C4-2B (cell line): ENCODE results near the gene XIRP2.

Source experiments
- H3K27ac ChIP-seq: fragments of 450-650 bp; 2 replicates; pipeline ENCODE4 v1.5.1; 2017
- ZFX ChIP-seq: fragments of 450-650 bp; IDR thresholded peaks from 2 replicates; pipeline ENCODE4 v1.6.1; 2017
- TF ChIP-seq, protein P1 (sequence below): fragments of 450-650 bp; conservative IDR thresholded peaks from 2 replicates; pipeline ENCODE4 v1.5.1; 2017; ENCODE audit warnings: mild to moderate bottlenecking

Gene XIRP2

DNA sequence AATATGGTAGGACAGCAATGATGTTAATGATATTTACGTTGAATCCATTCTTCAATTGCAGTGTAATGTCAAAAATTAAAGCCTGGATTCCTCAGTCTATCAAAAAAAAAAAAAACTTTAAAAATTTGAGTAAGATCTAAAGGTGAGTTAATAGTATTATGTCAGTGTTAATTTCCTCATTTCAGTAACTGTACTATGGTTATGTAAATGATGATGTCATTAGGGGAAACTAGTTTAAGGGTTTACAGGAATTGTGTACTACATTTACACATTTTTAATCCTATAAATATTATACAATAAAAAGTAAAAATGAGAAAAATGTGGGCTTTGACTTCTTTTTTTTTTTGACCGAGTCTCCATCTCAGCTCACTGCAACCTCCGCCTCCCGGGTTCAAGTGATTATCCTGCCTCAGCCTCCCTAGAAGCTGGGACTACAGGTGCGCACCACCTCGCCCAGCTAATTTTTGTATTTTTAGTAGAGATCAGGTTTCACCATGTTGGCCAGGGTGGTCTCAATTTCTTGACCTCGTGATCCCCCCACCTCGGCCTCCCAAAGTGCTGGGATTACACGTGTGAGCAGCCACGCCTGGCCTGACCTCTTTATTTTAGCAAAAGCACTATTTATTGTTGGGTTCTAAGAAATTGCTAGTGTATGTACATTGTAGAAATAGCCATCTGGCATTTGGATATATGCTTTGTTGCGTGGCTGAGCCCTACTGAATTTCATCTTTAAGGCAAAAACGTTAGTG, 106.5 kb downstream of the XIRP2 start:
- no peak overlapping the region for H3K27ac ChIP-seq
- no peak for TF ChIP-seq ZFX
- TF ChIP-seq, protein P1, sequence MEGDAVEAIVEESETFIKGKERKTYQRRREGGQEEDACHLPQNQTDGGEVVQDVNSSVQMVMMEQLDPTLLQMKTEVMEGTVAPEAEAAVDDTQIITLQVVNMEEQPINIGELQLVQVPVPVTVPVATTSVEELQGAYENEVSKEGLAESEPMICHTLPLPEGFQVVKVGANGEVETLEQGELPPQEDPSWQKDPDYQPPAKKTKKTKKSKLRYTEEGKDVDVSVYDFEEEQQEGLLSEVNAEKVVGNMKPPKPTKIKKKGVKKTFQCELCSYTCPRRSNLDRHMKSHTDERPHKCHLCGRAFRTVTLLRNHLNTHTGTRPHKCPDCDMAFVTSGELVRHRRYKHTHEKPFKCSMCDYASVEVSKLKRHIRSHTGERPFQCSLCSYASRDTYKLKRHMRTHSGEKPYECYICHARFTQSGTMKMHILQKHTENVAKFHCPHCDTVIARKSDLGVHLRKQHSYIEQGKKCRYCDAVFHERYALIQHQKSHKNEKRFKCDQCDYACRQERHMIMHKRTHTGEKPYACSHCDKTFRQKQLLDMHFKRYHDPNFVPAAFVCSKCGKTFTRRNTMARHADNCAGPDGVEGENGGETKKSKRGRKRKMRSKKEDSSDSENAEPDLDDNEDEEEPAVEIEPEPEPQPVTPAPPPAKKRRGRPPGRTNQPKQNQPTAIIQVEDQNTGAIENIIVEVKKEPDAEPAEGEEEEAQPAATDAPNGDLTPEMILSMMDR = no peak

DNA sequence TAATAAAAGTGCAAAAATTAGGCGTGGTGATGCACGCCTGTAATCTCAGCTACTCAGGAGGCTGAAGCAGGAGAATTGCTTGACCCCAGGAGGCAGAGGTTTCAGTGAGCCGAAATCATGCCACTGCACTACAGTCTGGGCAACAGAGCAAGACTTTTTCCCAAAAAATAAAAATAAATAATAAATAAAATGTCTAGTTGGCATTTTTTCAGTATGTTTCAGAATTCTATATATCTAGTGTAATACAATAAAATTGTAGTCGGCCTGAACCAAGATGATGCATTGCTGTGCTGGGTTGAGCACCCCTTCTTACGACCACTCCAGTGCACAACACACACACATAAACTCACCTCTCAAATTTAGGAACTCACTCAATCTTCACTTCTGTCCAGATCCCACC, 108.2 kb downstream of the XIRP2 start:
- H3K27ac ChIP-seq = no peak overlapping the region
- TF ChIP-seq ZFX = no peak
- TF ChIP-seq, protein P1 = no peak

DNA sequence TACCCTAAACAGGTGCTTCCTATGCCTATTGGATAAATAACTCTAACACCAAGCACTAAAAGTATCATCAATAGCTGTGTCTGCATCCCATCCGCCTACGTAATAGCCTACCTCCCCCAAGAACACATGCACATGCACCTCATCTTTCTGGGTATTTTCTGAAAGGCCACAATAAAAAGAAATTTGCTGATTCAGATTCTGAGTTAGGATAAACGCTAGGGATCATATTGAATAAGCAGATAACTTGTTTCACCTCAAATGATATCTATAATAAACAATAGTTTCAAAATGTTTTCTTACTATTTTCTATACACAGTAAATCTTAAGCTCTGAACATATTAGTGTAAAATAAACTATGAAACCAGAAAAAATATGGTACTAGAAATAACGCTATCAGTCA, 112.9 kb downstream of the XIRP2 start:
- H3K27ac ChIP-seq = no peak overlapping the region
- TF ChIP-seq ZFX = no peak
- TF ChIP-seq, protein P1 = no peak

DNA sequence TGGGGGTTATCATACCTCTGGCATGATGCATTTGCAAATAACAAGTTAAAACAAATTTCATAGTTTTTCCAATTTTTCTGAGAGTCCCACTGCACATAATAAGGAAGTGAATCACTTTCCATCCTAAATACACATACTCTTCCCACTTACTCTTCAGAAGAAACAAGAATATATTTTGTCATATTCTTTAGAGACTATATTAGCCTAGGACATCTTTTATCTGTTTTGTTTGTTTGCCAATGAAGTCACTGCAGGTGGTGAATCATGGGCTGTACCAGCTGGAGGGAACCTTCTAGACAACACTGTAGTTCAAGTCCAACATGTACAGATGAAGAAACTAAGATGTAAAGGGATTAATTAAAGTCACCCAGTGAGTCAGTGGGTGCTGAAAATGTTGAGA, 116.8 kb downstream of the XIRP2 start:
- no peak overlapping the region for H3K27ac ChIP-seq
- TF ChIP-seq ZFX = no peak
- TF ChIP-seq, protein P1 = no peak

DNA sequence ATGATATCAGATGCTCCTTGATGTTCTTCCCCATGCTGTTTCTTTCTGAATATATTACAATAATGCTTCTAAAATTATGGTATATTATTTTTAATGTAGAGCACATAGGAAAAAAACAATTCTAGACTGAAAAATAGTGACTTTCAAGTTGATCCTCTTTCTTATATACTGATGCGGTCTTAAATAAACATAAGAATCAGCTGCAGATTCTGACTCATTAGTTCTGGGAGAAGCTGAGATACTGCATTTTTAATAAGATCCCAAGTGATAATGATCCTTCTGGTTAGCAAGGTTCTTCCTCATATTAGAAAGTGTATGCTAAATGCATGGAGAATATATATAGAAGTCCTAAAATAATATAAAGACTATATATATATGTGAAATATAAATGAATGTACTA, 124.9 kb downstream of the XIRP2 start:
- no peak overlapping the region for H3K27ac ChIP-seq
- TF ChIP-seq, protein P1 = no peak
- no peak for TF ChIP-seq ZFX

DNA sequence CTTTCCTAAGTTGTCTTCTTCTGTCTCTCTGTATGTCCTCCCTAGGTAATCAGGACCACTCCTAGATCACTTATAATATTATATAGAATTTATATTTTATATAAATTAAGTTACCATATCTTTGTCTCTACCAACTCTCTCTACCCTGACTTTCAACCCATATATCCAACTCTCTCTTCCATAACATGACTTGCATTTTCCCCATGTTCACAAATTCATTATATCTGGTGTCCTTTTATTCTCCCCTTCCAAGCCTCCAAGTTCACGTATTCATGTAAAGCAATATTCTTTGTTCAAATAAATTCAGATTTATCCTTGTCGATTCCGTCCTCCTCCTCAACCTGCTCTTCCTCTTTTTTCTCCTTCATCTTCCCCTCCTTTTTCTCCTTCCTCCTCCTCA, 127.5 kb downstream of the XIRP2 start:
- no peak overlapping the region for H3K27ac ChIP-seq

DNA sequence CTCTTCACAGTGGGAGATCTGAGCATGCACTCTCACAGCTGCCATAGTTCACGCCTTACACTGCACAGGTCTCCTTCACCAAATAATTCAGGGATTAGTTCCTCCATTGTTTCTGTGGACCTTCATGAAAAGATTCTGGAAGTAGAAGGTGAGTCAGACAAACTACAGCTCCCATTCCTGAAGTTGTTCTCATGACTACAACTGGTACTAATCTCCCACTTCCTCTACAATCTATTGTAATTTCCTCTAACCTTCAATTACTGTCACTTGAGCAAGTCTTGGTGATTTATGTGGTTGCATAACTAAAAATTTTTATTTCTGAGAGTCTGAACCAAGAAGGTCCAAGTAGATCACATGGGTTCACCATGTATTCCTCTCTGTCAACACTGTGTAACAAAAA, 128.7 kb downstream of the XIRP2 start:
- TF ChIP-seq ZFX = no peak
- TF ChIP-seq, protein P1 = no peak
- no peak overlapping the region for H3K27ac ChIP-seq

More for the DNA sequence above, 127.5 kb downstream of the XIRP2 start:
- TF ChIP-seq ZFX = no peak
- TF ChIP-seq, protein P1 = no peak
